GM12878 (cell line): ENCODE measurements around the gene PGR. TPM values are rescaled to one million over a fixed set of nuclear protein-coding genes. Genes with fewer than 3 reads are reported as not detected.

Experiments
- ATAC-seq: fragments of 200-7000 bp; cut with Tn5 transposase; 3 replicates; pipeline ENCODE4 v1.9.1; 2020; ENCODE audit warnings: mild to moderate bottlenecking, moderate library complexity
- BruUV-seq: library from RNA; stranded (reverse); fragments of 400-500 nt; replicated peaks from 2 replicates; lab custom pipeline; 2021; lab: Mats Ljungman, UMichigan
- CTCF ChIA-PET: fragments of 300-600 bp; sonication (Branson Sonifier 250); formaldehyde crosslinking; extraction: SDS; loops from one replicate; lab custom pipeline; 2021; ENCODE audit warnings: inconsistent platforms; lab: Yijun Ruan, JAX
- POLR2A ChIA-PET: fragments of 350-600 bp; formaldehyde crosslinking; extraction: SDS; loops from one replicate; lab custom pipeline; 2021; ENCODE audit warnings: inconsistent platforms; lab: Charles Lee
- RAD21 ChIA-PET: fragments of 300-600 bp; sonication (Branson Sonifier 250); formaldehyde crosslinking; loops from one replicate; lab custom pipeline; 2023; ENCODE audit warnings: antibody characterized with exemption; ENCODE audit not compliant: unreplicated experiment; lab: Charles Lee
- SMC1A ChIA-PET: fragments of 300-600 bp; sonication (Branson Sonifier 250); formaldehyde crosslinking; loops from one replicate; lab custom pipeline; 2023; ENCODE audit not compliant: unreplicated experiment, uncharacterized antibody; lab: Charles Lee
- DNase-seq: peaks from one replicate; pipeline ENCODE4 v3.0.0-alpha.2; 2011; ENCODE audit warnings: low read depth, low spot score
- FAIRE-seq: peaks from 3 replicates; lab custom pipeline; 2011; peaks lifted over from hg19 to GRCh38; lab: Jason Lieb, UNC
- H2AFZ ChIP-seq: 2 replicates; pipeline ENCODE4 v1.6.0; 2011; ENCODE audit warnings: low read depth, low read length, control low read depth; ENCODE audit not compliant: control insufficient read depth
- H3K27ac ChIP-seq: 2 replicates; pipeline ENCODE4 v1.5.1; 2011; ENCODE audit warnings: control low read depth; ENCODE audit not compliant: control insufficient read depth, insufficient read depth
- H3K27me3 ChIP-seq, 2 experiments: replicated peaks in 1 of 2; 2 replicates each; pipeline versions ENCODE4 v1.6.0 to v1.6.1; 2011; ENCODE audit warnings: low read length in 1 of 2; ENCODE audit not compliant: control insufficient read depth in 2 of 2, insufficient read depth in 2 of 2
- H3K36me3 ChIP-seq, 2 experiments: 2 replicates each; pipeline ENCODE4 v1.5.1; 2011; ENCODE audit warnings: low read length in 1 of 2; ENCODE audit not compliant: control insufficient read depth in 2 of 2, insufficient read depth in 2 of 2
- H3K4me1 ChIP-seq: 2 replicates; pipeline ENCODE4 v1.6.1; 2011; ENCODE audit warnings: mild to moderate bottlenecking, low read length, moderate library complexity, mixed read lengths; ENCODE audit not compliant: control insufficient read depth, insufficient read depth
- H3K4me2 ChIP-seq: 2 replicates; pipeline ENCODE4 v1.6.0; 2011; ENCODE audit warnings: control low read depth; ENCODE audit not compliant: control insufficient read depth, insufficient read depth
- H3K4me3 ChIP-seq: fragments of 200-600 bp; sonication (generic); 2 replicates; pipeline ENCODE4 v1.5.1; 2016
- H3K79me2 ChIP-seq: 2 replicates; pipeline ENCODE4 v1.6.0; 2011; ENCODE audit warnings: low read length; ENCODE audit not compliant: control insufficient read depth, insufficient read depth
- H3K9ac ChIP-seq: 2 replicates; pipeline ENCODE4 v1.8.0; 2011; ENCODE audit warnings: low read length, control low read depth, mixed read lengths; ENCODE audit not compliant: control insufficient read depth, insufficient read depth
- H3K9me3 ChIP-seq: replicated peaks from 3 replicates; pipeline ENCODE4 v1.5.1; 2011; ENCODE audit warnings: mild to moderate bottlenecking, low read length; ENCODE audit not compliant: control insufficient read depth, insufficient read depth
- H4K20me1 ChIP-seq: 2 replicates; pipeline ENCODE4 v1.6.0; 2011; ENCODE audit not compliant: control insufficient read depth, insufficient read depth
- ATF3 ChIP-seq: IDR thresholded peaks from 2 replicates; pipeline ENCODE4 v1.6.1; 2011; ENCODE audit warnings: low read depth, mild to moderate bottlenecking, low read length, moderate library complexity, borderline replicate concordance; ENCODE audit errors: extremely low read depth
- BCL11A ChIP-seq: IDR thresholded peaks from 2 replicates; pipeline ENCODE4 v1.6.1; 2011; ENCODE audit warnings: low read depth, low read length
- CBX3 ChIP-seq: fragments of 200-600 bp; sonication (generic); IDR thresholded peaks from 2 replicates; pipeline ENCODE4 v1.6.1; 2016; ENCODE audit warnings: low read depth, borderline replicate concordance
- CHD2 ChIP-seq: IDR thresholded peaks from 2 replicates; pipeline ENCODE4 v1.6.1; 2011; ENCODE audit warnings: low read depth, low read length, improper control_type of control experiment, borderline replicate concordance
- E4F1 ChIP-seq: fragments of 450-650 bp; IDR thresholded peaks from 2 replicates; pipeline ENCODE4 v1.6.1; 2018; ENCODE audit warnings: borderline replicate concordance, mild to moderate bottlenecking; ENCODE audit not compliant: partially characterized antibody
- FOXK2 ChIP-seq: fragments of 450-650 bp; IDR thresholded peaks from 2 replicates; pipeline ENCODE4 v1.6.1; 2017; ENCODE audit warnings: mild to moderate bottlenecking, moderate library complexity
- HCFC1 ChIP-seq: fragments of 150-350 bp; IDR thresholded peaks from 2 replicates; pipeline ENCODE4 v1.6.1; 2014; ENCODE audit warnings: low read length
- IRF4 ChIP-seq: IDR thresholded peaks from 2 replicates; pipeline ENCODE4 v1.6.1; 2011; ENCODE audit warnings: low read depth, low read length
- NBN ChIP-seq: fragments of 450-650 bp; IDR thresholded peaks from 2 replicates; pipeline ENCODE4 v1.6.1; 2016
- NR2C1 ChIP-seq: fragments of 450-650 bp; IDR thresholded peaks from 2 replicates; pipeline ENCODE4 v1.6.1; 2017; ENCODE audit warnings: antibody characterized with exemption, mild to moderate bottlenecking, moderate library complexity
- RCOR1 ChIP-seq: conservative IDR thresholded peaks from 2 replicates; pipeline ENCODE4 v1.6.1; 2012; ENCODE audit warnings: low read depth, low read length, improper control_type of control experiment
- RELA ChIP-seq: fragments of 450-650 bp; IDR thresholded peaks from 2 replicates; pipeline ENCODE4 v1.8.0; 2014; ENCODE audit warnings: borderline replicate concordance; ENCODE audit not compliant: partially characterized antibody
- ZNF207 ChIP-seq: fragments of 450-650 bp; IDR thresholded peaks from 2 replicates; pipeline ENCODE4 v1.6.1; 2014; ENCODE audit warnings: antibody characterized with exemption, mild to moderate bottlenecking, borderline replicate concordance
- WGBS: methylation state at CpG from one replicate; pipeline ENCODE4 v1.1.6; 2016; ENCODE audit warnings: low lambda C conversion rate; ENCODE audit not compliant: insufficient replicate concordance, insufficient coverage; ENCODE audit errors: missing lambda C conversion rate; 5-methylcytosine and 5-hydroxymethylcytosine counted together
- in situ Hi-C: fragments of 300-500 bp; cut with MboI; formaldehyde crosslinking; loops from 9 replicates; pipeline ENCODE4 v1.14.3; 2018; ENCODE audit warnings: mixed read lengths
- intact Hi-C: fragments of 100-400 bp; cut with micrococcal nuclease; formaldehyde crosslinking; loops from one replicate; pipeline ENCODE4 v1.14.2; 2022; ENCODE audit not compliant: unreplicated experiment
- polyA plus RNA-seq, 11 experiments: library from polyadenylated mRNA; depleted of rRNA in 4 of 11; unstranded in 6 of 11; stranded (reverse) in 5 of 11; fragments of >200 nt; fragmentation: Nextera tagmentation in 4 of 11; fragmentation: Illumina TruSeq in 1 of 11; extraction: Ambion mirVana in 4 of 11; extraction: Trizol in 1 of 11; gene quantifications; 1 replicate in 1 of 11; 2 replicates in 10 of 11; pipeline versions ENCODE4 v1.2.1 to v1.2.3, GENCODE V29; 2011 to 2016; ENCODE audit warnings: inconsistent platforms in 2 of 11, missing spikeins in 2 of 11, low read depth in 1 of 11
- total RNA-seq, 4 experiments: library from RNA; depleted of rRNA in 3 of 4; stranded (reverse); fragments of >200 nt in 3 of 4; fragmentation: Illumina TruSeq in 1 of 4; extraction: Trizol in 1 of 4; gene quantifications; 2 replicates each; pipeline versions ENCODE4 v1.2.1 to v1.2.3, GENCODE V29; 2013 to 2021

Gene PGR
- total and polyA plus RNA-seq, 10 of the 15 experiments (the other 5 are each of a cell fraction or from before 2014, with no cell fraction given) = 0.01 TPM; not detected in 9

GRCh38 chr11:101126551-101127196 lies 2.9 kb downstream of the PGR start:
- Histone ChIP-seq H3K9me3 (no peaks in the 10 kb centered on the region; the same call in 2 of the 3 replicates), H3K4me3 (no peak overlapping the region), H4K20me1 (no peaks in the 10 kb centered on the region), H3K9ac (no peak overlapping the region), H3K79me2 (no peaks in the 10 kb centered on the region), H3K4me1 (no peaks in the 10 kb centered on the region), H3K27ac (no peak overlapping the region), H3K36me3 (no peaks in the 10 kb centered on the region), H3K4me2 (no peak overlapping the region), H2AFZ (no peak overlapping the region), H3K27me3 (peaks cover 5 to 28% of the 10 kb centered on the region in 2 experiments; a peak in 3 of 4 replicates)
- no TSS peak for BruUV-seq
- in situ Hi-C loops (no loop called here), intact Hi-C loops (no loop called here)
- TF ChIP-seq FOXK2 = no peak
- no peak for TF ChIP-seq ZNF207
- TF ChIP-seq NR2C1 = no peak
- no peak for TF ChIP-seq E4F1
- TF ChIP-seq IRF4 = no peak
- TF ChIP-seq RCOR1 = no peak
- no peak for TF ChIP-seq NBN
- no peak for TF ChIP-seq ATF3
- TF ChIP-seq CHD2 = no peak
- no peak for TF ChIP-seq HCFC1
- TF ChIP-seq RELA = no peak
- no peak for TF ChIP-seq BCL11A
- TF ChIP-seq CBX3 = no peak
- ChIA-PET SMC1A (no interaction called here), POLR2A (no interaction called here), CTCF (no interaction called here), RAD21 (no interaction called here)
- no peak for DNase-seq
- ATAC-seq = no peak
- WGBS = 25% methylated on average over 18 of the region's 18 CpGs
- no peak for FAIRE-seq
